Upper lobe of right lung (tissue), 1 donor: ENCODE measurements around the gene SCP2. TPM values are rescaled to one million over a fixed set of nuclear protein-coding genes. Genes with fewer than 3 reads are reported as not detected.

Experiments used
- ATAC-seq: fragments of 200-7000 bp; cut with Tn5 transposase; one replicate; pipeline ENCODE4 v1.9.1; 2020; ENCODE audit warnings: mild to moderate bottlenecking, moderate library complexity
- DNase-seq: peaks from one replicate; pipeline ENCODE4 v3.0.0-alpha.2; 2020
- H3K27ac ChIP-seq: fragments of 200-600 bp; one replicate; pipeline ENCODE4 v1.8.0; 2022
- H3K27me3 ChIP-seq: fragments of 200-600 bp; one replicate; pipeline ENCODE4 v1.8.0; 2022; ENCODE audit warnings: mild to moderate bottlenecking
- H3K36me3 ChIP-seq: fragments of 200-600 bp; one replicate; pipeline ENCODE4 v1.8.0; 2022
- H3K4me1 ChIP-seq: fragments of 200-600 bp; one replicate; pipeline ENCODE4 v1.8.0; 2022
- H3K4me3 ChIP-seq: fragments of 200-600 bp; one replicate; pipeline ENCODE4 v1.8.0; 2022; ENCODE audit warnings: mild to moderate bottlenecking
- H3K9me3 ChIP-seq: fragments of 200-600 bp; one replicate; pipeline ENCODE4 v1.8.0; 2022
- CTCF ChIP-seq: fragments of 200-600 bp; IDR thresholded peaks from one replicate; pipeline ENCODE4 v1.8.0; 2022; ENCODE audit warnings: antibody characterized with exemption
- intact Hi-C: fragments of 100-400 bp; cut with DNase I; formaldehyde crosslinking; loops from one replicate; pipeline ENCODE4 v1.11.0; 2022
- total RNA-seq: library from RNA; stranded (reverse); fragmentation: NEBNext Ultra II Directional; extraction: Animal tissue kit (Norgen Biotek cat#: 25700); gene quantifications from one replicate; pipeline ENCODE4 v1.2.1, GENCODE V29; 2021
- donor health status: DM: no; HTN: yes; CAD: no; lungs with severe emphysema.

SCP2 gene
- total RNA-seq, 1 donor from 2014 or later = 140 TPM

DNA sequence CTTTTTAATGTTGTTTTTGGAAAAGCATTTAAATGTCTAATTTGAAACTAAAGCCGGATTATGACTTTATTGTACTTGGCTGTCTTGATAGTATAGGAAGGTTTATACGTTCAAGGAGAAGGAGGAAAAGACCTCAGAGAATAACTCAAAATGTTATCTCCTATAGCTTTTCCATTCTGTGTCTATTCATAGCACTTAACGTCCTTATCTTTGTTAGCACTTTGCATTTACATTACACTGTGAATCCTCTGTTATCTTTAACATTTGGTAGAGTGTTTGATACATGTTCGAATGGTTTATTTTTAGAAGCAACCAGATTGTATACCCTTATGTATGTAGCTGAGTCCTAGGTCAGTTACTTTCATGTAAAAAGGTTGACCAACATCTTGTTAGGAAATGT lies 84.1 kb downstream of the SCP2 start:
- Histone ChIP-seq H3K4me3 (no peak overlapping the region), H3K36me3 (no peaks in the 10 kb centered on the region), H3K27ac (no peak overlapping the region), H3K9me3 (no peaks in the 10 kb centered on the region), H3K4me1 (peaks cover 12% of the 10 kb centered on the region), H3K27me3 (no peaks in the 10 kb centered on the region)
- ATAC-seq (no peak), DNase-seq (no peak)
- intact Hi-C loops = no loop called here
- no peak for TF ChIP-seq CTCF

GRCh38 chr1:53014791-53015507 lies 87.9 kb downstream of the SCP2 start:
- Histone ChIP-seq H3K4me1 (peaks cover 17% of the 10 kb centered on the region), H3K27me3 (no peaks in the 10 kb centered on the region), H3K36me3 (no peaks in the 10 kb centered on the region), H3K4me3 (peak overlapping the region; percentile 75), H3K27ac (peak overlapping the region; percentile 59), H3K9me3 (no peaks in the 10 kb centered on the region)
- intact Hi-C loops = no loop called here
- no peak for TF ChIP-seq CTCF
- ATAC-seq = peak; percentile 100
- peak; percentile 73 for DNase-seq

DNA sequence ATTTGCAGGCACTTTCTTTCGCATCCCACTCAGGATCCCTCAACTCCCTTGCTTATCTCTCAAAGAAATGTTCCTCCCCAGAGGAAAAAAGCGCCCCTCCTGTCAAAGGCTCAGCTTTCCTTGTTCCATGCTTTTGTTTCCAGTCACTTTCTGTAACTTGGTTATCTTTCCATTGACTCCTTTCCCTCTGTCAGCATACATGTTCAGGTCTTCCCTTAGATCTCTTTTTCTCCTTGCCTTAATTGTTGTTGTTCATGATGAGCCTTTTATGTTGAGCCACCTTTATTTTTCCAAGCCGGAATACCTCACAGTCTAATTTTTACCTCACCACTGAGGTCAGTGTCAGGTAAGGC lies 88.4 kb downstream of the SCP2 start:
- TF ChIP-seq CTCF = no peak
- Histone ChIP-seq H3K9me3 (no peaks in the 10 kb centered on the region), H3K4me3 (peak overlapping the region; percentile 75), H3K27me3 (no peaks in the 10 kb centered on the region), H3K36me3 (no peaks in the 10 kb centered on the region), H3K4me1 (peaks cover 17% of the 10 kb centered on the region), H3K27ac (peak overlapping the region; percentile 59)
- DNase-seq (no peak), ATAC-seq (no peak)
- intact Hi-C loops = no loop called here

GRCh38 chr1:53016705-53017104 lies 89.6 kb downstream of the SCP2 start:
- no peaks in the 10 kb centered on the region for H3K27me3 ChIP-seq
- DNase-seq (no peak), ATAC-seq (no peak)
- no peak overlapping the region for H3K27ac ChIP-seq
- H3K4me3 ChIP-seq = no peak overlapping the region
- peaks cover 17% of the 10 kb centered on the region for H3K4me1 ChIP-seq
- intact Hi-C loops = no loop called here
- H3K36me3 ChIP-seq = no peaks in the 10 kb centered on the region
- no peaks in the 10 kb centered on the region for H3K9me3 ChIP-seq
- no peak for TF ChIP-seq CTCF

DNA sequence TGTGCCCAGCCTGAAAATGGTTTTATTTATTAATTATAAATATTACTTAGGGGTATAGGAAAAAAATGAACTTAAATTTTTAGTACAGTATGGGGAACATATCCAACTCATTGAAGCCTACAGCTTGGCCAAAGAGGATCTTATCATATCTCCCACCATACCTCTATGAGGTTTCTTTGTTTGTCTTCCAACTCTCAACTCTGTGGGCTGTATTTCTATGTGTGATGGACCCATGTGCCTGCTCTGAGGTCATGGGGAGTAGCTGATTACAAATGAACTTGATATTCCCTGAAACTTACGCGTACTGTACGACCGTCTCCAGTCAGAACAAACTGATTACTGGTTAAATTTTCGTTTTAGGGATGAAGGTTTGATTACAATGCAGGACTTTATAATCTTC lies 93.5 kb downstream of the SCP2 start:
- no peak for TF ChIP-seq CTCF
- no peaks in the 10 kb centered on the region for H3K27me3 ChIP-seq
- intact Hi-C loops = no loop called here
- no peak overlapping the region for H3K27ac ChIP-seq
- H3K4me1 ChIP-seq = peaks cover 14% of the 10 kb centered on the region
- no peaks in the 10 kb centered on the region for H3K9me3 ChIP-seq
- no peak overlapping the region for H3K4me3 ChIP-seq
- ATAC-seq (no peak), DNase-seq (no peak)
- no peaks in the 10 kb centered on the region for H3K36me3 ChIP-seq

GRCh38 chr1:53022179-53022578 lies 95.1 kb downstream of the SCP2 start:
- no peak for ATAC-seq
- Histone ChIP-seq H3K4me1 (peaks cover 3% of the 10 kb centered on the region), H3K27me3 (no peaks in the 10 kb centered on the region), H3K9me3 (no peaks in the 10 kb centered on the region), H3K27ac (no peak overlapping the region), H3K36me3 (no peaks in the 10 kb centered on the region), H3K4me3 (no peak overlapping the region)
- no peak for DNase-seq
- intact Hi-C loops = no loop called here
- no peak for TF ChIP-seq CTCF
